Calu3 (cell line): ENCODE data around the gene FAM174B. TPM values are rescaled to one million over a fixed set of nuclear protein-coding genes. Genes with fewer than 3 reads are reported as not detected.

ENCODE experiments used
- BruUV-seq: library from RNA; stranded (reverse); fragments of 400-500 nt; replicated peaks from 2 replicates; lab custom pipeline; 2021; lab: Mats Ljungman, UMichigan
- CTCF ChIA-PET: fragments of 300-600 bp; sonication (Branson Sonifier 250); formaldehyde crosslinking; loops from one replicate; lab custom pipeline; 2022; ENCODE audit warnings: antibody characterized with exemption; lab: Charles Lee
- DNase-seq: peaks from one replicate; pipeline ENCODE4 v3.0.0; 2022
- H3K27ac Mint-ChIP-seq: one replicate; pipeline ENCODE4 v1.8.0; 2022; ENCODE audit warnings: mixed read lengths; ENCODE audit not compliant: unreplicated experiment
- H3K27me3 Mint-ChIP-seq: one replicate; pipeline ENCODE4 v1.8.0; 2022; ENCODE audit warnings: mixed read lengths; ENCODE audit not compliant: unreplicated experiment
- H3K36me3 Mint-ChIP-seq: one replicate; pipeline ENCODE4 v1.8.0; 2022; ENCODE audit warnings: mild to moderate bottlenecking, moderate library complexity, mixed read lengths; ENCODE audit not compliant: insufficient read depth, unreplicated experiment
- H3K4me1 Mint-ChIP-seq: one replicate; pipeline ENCODE4 v1.8.0; 2022; ENCODE audit warnings: mild to moderate bottlenecking, low read depth, mixed read lengths; ENCODE audit not compliant: unreplicated experiment
- H3K4me3 Mint-ChIP-seq: one replicate; pipeline ENCODE4 v1.8.0; 2022; ENCODE audit warnings: mild to moderate bottlenecking, low read depth, moderate library complexity, mixed read lengths; ENCODE audit not compliant: unreplicated experiment
- H3K9me3 Mint-ChIP-seq: one replicate; pipeline ENCODE4 v1.8.0; 2022; ENCODE audit warnings: low read depth, mixed read lengths; ENCODE audit not compliant: unreplicated experiment
- CTCF ChIP-seq: fragments of 200-600 bp; IDR thresholded peaks from one replicate; pipeline ENCODE4 v1.8.0; 2022; ENCODE audit warnings: antibody characterized with exemption; ENCODE audit not compliant: unreplicated experiment
- intact Hi-C: fragments of 100-400 bp; cut with micrococcal nuclease; formaldehyde crosslinking; loops from one replicate; pipeline ENCODE4 v1.10.0; 2022; ENCODE audit not compliant: unreplicated experiment
- total RNA-seq: library from RNA; stranded (reverse); gene quantifications from 2 replicates; pipeline ENCODE4 v1.2.3, GENCODE V29; 2022

FAM174B gene
- total RNA-seq, 1 experiment from 2014 or later, result 12.4 TPM

- H3K4me3 Mint-ChIP-seq, result no peak overlapping the region
- no peaks in the 10 kb centered on the region for H3K36me3 Mint-ChIP-seq
- H3K27ac Mint-ChIP-seq, result no peak overlapping the region
- TF ChIP-seq CTCF, result no peak
- H3K27me3 Mint-ChIP-seq, result peaks cover 65% of the 10 kb centered on the region
- BruUV-seq, result no TSS peak
- H3K9me3 Mint-ChIP-seq, result no peaks in the 10 kb centered on the region
- DNase-seq, result no peak
- H3K4me1 Mint-ChIP-seq, result no peaks in the 10 kb centered on the region
- intact Hi-C loops, result no loop called here
- CTCF ChIA-PET, result interaction anchor here (0.8 kb wide), 1 partner anchor 78 kb away, joined by 3 read pairs; no protein-coding TSS in a partner anchor
Measured at GRCh38 chr15:92681141-92681631, 25.6 kb upstream of the FAM174B start.

GRCh38 chr15:92677999-92678398 is 22.4 kb upstream of the FAM174B start:
- intact Hi-C loops, result no loop called here
- no peaks in the 10 kb centered on the region for H3K9me3 Mint-ChIP-seq
- H3K27me3 Mint-ChIP-seq, result peaks cover 52% of the 10 kb centered on the region
- no TSS peak for BruUV-seq
- DNase-seq, result no peak
- H3K4me1 Mint-ChIP-seq, result no peaks in the 10 kb centered on the region
- no peak overlapping the region for H3K27ac Mint-ChIP-seq
- CTCF ChIA-PET, result no interaction called here
- TF ChIP-seq CTCF, result no peak
- H3K36me3 Mint-ChIP-seq, result no peaks in the 10 kb centered on the region
- no peak overlapping the region for H3K4me3 Mint-ChIP-seq

- BruUV-seq, result no TSS peak
- no peak for DNase-seq
- H3K27me3 Mint-ChIP-seq, result peaks cover 59% of the 10 kb centered on the region
- no peaks in the 10 kb centered on the region for H3K4me1 Mint-ChIP-seq
- H3K9me3 Mint-ChIP-seq, result no peaks in the 10 kb centered on the region
- TF ChIP-seq CTCF, result no peak
- CTCF ChIA-PET, result no interaction called here
- H3K4me3 Mint-ChIP-seq, result no peak overlapping the region
- intact Hi-C loops, result no loop called here
- H3K36me3 Mint-ChIP-seq, result no peaks in the 10 kb centered on the region
- H3K27ac Mint-ChIP-seq, result no peak overlapping the region
Measured at GRCh38 chr15:92676561-92676960, 21.0 kb upstream of the FAM174B start.

GRCh38 chr15:92675485-92675884 is 19.9 kb upstream of the FAM174B start:
- intact Hi-C loops, result no loop called here
- Mint-ChIP-seq H3K27me3 (peaks cover 69% of the 10 kb centered on the region), H3K36me3 (no peaks in the 10 kb centered on the region), H3K4me3 (no peak overlapping the region), H3K9me3 (no peaks in the 10 kb centered on the region), H3K4me1 (no peaks in the 10 kb centered on the region), H3K27ac (no peak overlapping the region)
- TF ChIP-seq CTCF, result no peak
- CTCF ChIA-PET, result interaction anchor here (0.8 kb wide), 1 partner anchor 16 kb away, joined by 4 read pairs; no protein-coding TSS in a partner anchor
- DNase-seq, result no peak
- no TSS peak for BruUV-seq
